ENCODE results near the gene LYPD1. TPM values are rescaled to one million over a fixed set of nuclear protein-coding genes. Genes with fewer than 3 reads are reported as not detected.

LYPD1 gene
- total RNA-seq, 1 donor from 2014 or later = 61.6 TPM

GRCh38 chr2:132651115-132652045, 18.6 kb downstream of the LYPD1 start:
- H4K20me1 ChIP-seq (ENCODE audit: insufficient read depth, low read length) = peaks cover 64% of the 10 kb centered on the region
- peak overlapping the region; percentile 6 for H3K4me3 ChIP-seq (ENCODE audit: insufficient read depth, low read depth, low read length)
- no peak overlapping the region for H2AFZ ChIP-seq (ENCODE audit: low read depth, low read length)
- H3K27ac Mint-ChIP-seq (ENCODE audit: unreplicated experiment) = no peak overlapping the region
- H3K79me2 ChIP-seq (ENCODE audit: insufficient read depth, low read length) = peaks cover 58% of the 10 kb centered on the region
- FAIRE-seq = peak; percentile 26
- H3K9ac ChIP-seq (ENCODE audit: low read length) = no peak overlapping the region
- no peaks in the 10 kb centered on the region for H3K27me3 Mint-ChIP-seq (ENCODE audit: low read depth, unreplicated experiment)
- peak overlapping the region; percentile 27 for H3K4me2 ChIP-seq (ENCODE audit: low read length)
- no peaks in the 10 kb centered on the region for H3K9me3 Mint-ChIP-seq (ENCODE audit: unreplicated experiment)
- DNase-seq (ENCODE audit: low read depth) = peak; percentile 36
- H3K36me3 ChIP-seq (ENCODE audit: insufficient read depth, low read length) = peaks cover 4% of the 10 kb centered on the region
- no peaks in the 10 kb centered on the region for H3K9me3 ChIP-seq (ENCODE audit: insufficient read depth, low read depth, low read length)
- no peak overlapping the region for H3K27ac ChIP-seq (ENCODE audit: low read depth, low read length)
- TF ChIP-seq EZH2 (IDR thresholded peaks at IDR 0.05; ENCODE audit: insufficient read depth, low read length) (no peak), CTCF (IDR thresholded peaks at IDR 0.05; ENCODE audit: insufficient read depth, low read depth, low read length) (peak; percentile 35)
- H3K36me3 Mint-ChIP-seq (ENCODE audit: low read depth, unreplicated experiment) = peaks cover 1% of the 10 kb centered on the region
- no peak overlapping the region for H3K4me3 Mint-ChIP-seq (ENCODE audit: unreplicated experiment)
- H3K27me3 ChIP-seq (ENCODE audit: insufficient read depth, low read length) = no peaks in the 10 kb centered on the region
- H3K4me1 ChIP-seq (ENCODE audit: insufficient read depth, low read length) = peaks cover 15% of the 10 kb centered on the region
- peaks cover 4% of the 10 kb centered on the region for H3K4me1 Mint-ChIP-seq (ENCODE audit: low read depth, unreplicated experiment)

GRCh38 chr2:132646540-132647108, 23.4 kb downstream of the LYPD1 start:
- Histone ChIP-seq H3K4me2 (ENCODE audit: low read length) (no peak overlapping the region), H3K27me3 (ENCODE audit: insufficient read depth, low read length) (no peaks in the 10 kb centered on the region), H3K36me3 (ENCODE audit: insufficient read depth, low read length) (peaks cover 17% of the 10 kb centered on the region), H3K4me3 (ENCODE audit: insufficient read depth, low read depth, low read length) (no peak overlapping the region), H3K9ac (ENCODE audit: low read length) (no peak overlapping the region), H3K79me2 (ENCODE audit: insufficient read depth, low read length) (peaks cover 33% of the 10 kb centered on the region), H3K27ac (ENCODE audit: low read depth, low read length) (no peak overlapping the region), H2AFZ (ENCODE audit: low read depth, low read length) (no peak overlapping the region), H4K20me1 (ENCODE audit: insufficient read depth, low read length) (peaks cover 56% of the 10 kb centered on the region), H3K4me1 (ENCODE audit: insufficient read depth, low read length) (peaks cover 2% of the 10 kb centered on the region), H3K9me3 (ENCODE audit: insufficient read depth, low read depth, low read length) (no peaks in the 10 kb centered on the region)
- FAIRE-seq = no peak
- H3K36me3 Mint-ChIP-seq (ENCODE audit: low read depth, unreplicated experiment) = peaks cover 8% of the 10 kb centered on the region
- H3K27me3 Mint-ChIP-seq (ENCODE audit: low read depth, unreplicated experiment) = no peaks in the 10 kb centered on the region
- no peak for DNase-seq (ENCODE audit: low read depth)
- peaks cover 6% of the 10 kb centered on the region for H3K4me1 Mint-ChIP-seq (ENCODE audit: low read depth, unreplicated experiment)
- no peak overlapping the region for H3K27ac Mint-ChIP-seq (ENCODE audit: unreplicated experiment)
- TF ChIP-seq EZH2 (IDR thresholded peaks at IDR 0.05; ENCODE audit: insufficient read depth, low read length) (no peak), CTCF (IDR thresholded peaks at IDR 0.05; ENCODE audit: insufficient read depth, low read depth, low read length) (no peak)
- H3K9me3 Mint-ChIP-seq (ENCODE audit: unreplicated experiment) = no peaks in the 10 kb centered on the region
- no peak overlapping the region for H3K4me3 Mint-ChIP-seq (ENCODE audit: unreplicated experiment)
